ENCODE data around the gene SLC26A6.

DNA sequence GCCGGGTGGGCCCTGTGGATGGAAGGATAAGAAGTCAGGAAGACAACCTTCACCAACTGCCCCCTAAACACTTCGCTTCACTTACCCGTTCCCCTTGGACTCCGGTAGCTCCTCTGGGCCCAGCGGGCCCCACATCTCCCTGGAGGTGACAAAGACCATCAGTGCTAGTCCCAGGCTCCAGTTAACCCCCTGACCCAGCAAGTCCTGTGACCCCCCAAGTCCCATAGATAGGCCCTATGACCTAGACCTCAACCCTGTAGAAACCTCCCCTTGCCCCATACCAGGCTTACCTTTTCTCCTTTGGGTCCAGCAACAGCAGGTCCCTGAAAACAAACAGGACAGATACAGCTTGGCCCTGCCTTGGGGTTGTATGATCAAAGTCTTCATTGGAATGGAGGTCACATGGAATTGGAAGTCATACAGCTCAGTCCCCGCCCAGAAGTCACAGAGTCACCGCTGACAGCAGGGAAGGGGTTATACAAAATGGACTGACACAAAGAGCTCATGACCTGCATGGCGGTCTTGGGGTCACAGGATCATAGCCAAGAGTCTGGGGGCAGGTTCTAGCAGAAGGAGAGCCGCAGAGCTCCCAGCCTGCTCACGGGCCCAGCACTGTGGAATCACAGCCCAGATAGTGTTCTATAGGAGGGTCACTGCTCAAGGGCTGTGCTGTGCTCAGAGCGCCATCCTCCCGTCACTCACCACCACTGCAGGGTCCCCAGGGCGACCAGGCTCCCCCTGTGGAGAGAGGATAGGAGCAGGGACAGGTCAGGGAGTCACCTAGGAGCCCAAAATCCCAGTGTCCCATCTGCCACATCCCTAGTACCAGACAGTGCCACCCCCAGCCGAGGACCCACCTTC is 53.4 kb downstream of the SLC26A6 start:
- no peak for TF ChIP-seq CTCF (conservative IDR thresholded peaks at IDR 0.05)
- TF ChIP-seq ZFX (IDR thresholded peaks at IDR 0.05): no peak
